ENCODE measurements around the gene HOXC6. TPM values are rescaled to one million over a fixed set of nuclear protein-coding genes. Genes with fewer than 3 reads are reported as not detected.

Gene HOXC6
- total and polyA plus RNA-seq, 8 donors = 0.14 to 0.41 (median 0.28) TPM; not detected in 2

DNA sequence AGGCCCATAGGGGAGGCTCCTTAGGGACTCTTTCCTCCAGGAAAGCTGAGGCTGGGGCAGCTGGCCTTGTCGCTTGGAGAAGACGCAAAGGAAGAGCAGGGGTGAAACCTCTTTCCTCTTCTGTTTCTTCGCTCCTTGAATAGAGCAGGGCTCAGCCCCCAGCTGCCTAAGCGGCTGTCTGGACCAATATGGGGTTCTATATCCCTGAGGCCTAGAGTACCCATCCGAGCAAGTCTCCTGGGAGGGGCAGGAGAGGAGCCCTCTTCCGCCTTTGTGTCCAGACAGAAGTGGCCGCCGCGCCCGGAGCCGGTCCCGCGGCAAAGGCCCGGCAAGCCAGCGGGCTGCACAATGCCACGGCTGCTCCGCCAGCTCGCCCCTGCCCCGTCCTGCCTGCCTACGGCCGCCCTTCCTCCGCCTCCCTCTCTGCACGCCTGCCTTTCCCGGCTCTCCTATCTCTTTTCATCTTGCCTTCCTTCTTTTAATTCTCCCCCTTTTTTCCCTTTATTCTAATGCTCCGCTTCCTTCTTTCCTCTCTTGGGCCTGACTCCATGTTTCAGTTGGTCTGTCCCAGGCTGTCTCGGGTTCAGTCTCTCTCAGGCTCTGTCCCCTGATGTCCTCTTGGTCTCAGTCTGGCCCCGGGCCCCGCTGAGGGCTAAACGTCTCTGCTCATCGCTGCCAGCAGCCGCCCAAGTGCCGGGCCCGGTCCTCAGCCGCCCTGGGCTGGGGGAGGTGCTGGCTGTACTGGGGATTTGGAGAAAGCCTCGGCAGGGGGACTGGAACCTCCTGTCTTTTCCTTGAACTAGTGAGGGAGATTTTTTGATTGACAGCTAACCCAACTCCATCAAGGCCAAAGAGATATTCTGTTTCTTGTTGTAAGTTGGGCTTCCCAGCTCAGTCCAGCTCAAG lies 30.8 kb upstream of the HOXC6 start:
- TF ChIP-seq, protein P1, sequence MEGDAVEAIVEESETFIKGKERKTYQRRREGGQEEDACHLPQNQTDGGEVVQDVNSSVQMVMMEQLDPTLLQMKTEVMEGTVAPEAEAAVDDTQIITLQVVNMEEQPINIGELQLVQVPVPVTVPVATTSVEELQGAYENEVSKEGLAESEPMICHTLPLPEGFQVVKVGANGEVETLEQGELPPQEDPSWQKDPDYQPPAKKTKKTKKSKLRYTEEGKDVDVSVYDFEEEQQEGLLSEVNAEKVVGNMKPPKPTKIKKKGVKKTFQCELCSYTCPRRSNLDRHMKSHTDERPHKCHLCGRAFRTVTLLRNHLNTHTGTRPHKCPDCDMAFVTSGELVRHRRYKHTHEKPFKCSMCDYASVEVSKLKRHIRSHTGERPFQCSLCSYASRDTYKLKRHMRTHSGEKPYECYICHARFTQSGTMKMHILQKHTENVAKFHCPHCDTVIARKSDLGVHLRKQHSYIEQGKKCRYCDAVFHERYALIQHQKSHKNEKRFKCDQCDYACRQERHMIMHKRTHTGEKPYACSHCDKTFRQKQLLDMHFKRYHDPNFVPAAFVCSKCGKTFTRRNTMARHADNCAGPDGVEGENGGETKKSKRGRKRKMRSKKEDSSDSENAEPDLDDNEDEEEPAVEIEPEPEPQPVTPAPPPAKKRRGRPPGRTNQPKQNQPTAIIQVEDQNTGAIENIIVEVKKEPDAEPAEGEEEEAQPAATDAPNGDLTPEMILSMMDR (IDR thresholded peaks at IDR 0.05) = no peak
- WGBS, 2 donors = 18 to 20% methylated on average over 33 to 35 of the region's 35 CpGs
- Histone ChIP-seq H3K9me3 (no peaks in the 10 kb centered on the region), H3K27ac (no peak overlapping the region), H3K4me3 (no peak overlapping the region), H3K36me3 (no peaks in the 10 kb centered on the region), H3K4me1 (peaks cover 0 to 16% (median 12%) of the 10 kb centered on the region in 3 donors), H3K27me3 (peaks cover 0 to 75% (median 13%) of the 10 kb centered on the region in 4 donors)
- FAIRE-seq (no peak), DNase-seq (peak in 1 of 6 donors; percentile 16), ATAC-seq (no peak)
- intact Hi-C loops (cut with DNase I) = no loop called here

DNA sequence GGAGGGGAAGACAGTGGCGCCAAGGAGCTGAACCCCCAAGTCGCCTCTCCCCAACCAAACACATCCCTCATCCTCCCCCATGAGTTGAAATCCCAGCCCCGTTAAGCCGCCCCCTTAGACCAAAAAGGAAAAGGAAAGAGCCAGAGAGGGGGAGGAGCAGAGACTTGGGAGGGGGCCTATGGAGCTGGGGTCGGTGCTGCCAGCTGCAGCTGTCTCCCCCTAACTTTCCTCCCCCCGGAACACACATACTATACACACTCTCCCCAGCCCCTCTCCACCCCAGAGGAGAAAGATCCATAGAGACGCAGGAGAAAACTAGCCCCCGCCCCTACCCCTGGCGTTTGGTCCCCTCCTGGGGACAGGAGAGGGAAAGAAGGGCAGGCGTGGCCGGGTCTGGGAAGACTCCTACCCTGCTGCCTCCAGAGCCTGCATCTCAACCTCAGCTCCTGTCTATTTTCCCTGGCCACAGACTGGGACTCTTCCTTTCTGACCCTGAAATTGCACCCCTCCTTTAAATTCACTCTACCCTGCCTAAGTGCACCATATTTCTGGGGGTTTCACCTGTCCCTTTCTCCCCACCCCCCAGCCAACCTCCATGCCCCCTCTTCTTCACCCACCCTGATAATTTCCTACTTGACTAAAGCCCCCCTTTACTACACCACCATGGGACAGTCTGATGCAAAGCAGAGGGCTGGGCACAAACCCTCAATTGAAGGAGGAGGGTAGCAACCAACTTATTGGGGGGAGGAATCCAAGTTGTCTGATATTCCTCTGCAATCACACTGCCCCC lies 29.9 kb upstream of the HOXC6 start:
- ATAC-seq (no peak), FAIRE-seq (no peak), DNase-seq (no peak)
- no peak overlapping the region for H3K4me3 ChIP-seq
- TF ChIP-seq, protein P1 (IDR thresholded peaks at IDR 0.05) = no peak
- 14 to 15% methylated on average over 11 of the region's 11 CpGs for WGBS, 2 donors
- no peaks in the 10 kb centered on the region for H3K36me3 ChIP-seq
- no peaks in the 10 kb centered on the region for H3K9me3 ChIP-seq
- H3K27ac ChIP-seq = no peak overlapping the region
- H3K4me1 ChIP-seq = peaks cover 0 to 16% (median 12%) of the 10 kb centered on the region in 3 donors
- H3K27me3 ChIP-seq = peaks cover 0 to 77% (median 13%) of the 10 kb centered on the region in 4 donors
- intact Hi-C loops (cut with DNase I) = no loop called here

DNA sequence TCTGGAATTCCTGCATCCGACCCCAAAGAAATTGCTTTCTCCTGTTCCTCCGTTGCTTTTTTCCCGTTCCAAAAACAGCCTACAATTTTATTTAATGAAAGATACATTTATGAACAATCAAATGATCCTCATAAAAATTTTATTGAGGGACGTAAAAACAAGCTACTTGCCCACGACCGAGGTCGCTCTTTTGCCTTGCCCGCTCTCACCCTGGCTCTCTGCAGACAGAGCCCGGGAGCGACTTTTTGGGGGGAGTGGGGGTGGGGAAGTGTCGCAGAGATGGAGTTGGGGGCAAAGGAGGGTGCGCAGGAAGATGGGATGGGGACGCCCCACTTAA lies 29.4 kb upstream of the HOXC6 start:
- Histone ChIP-seq H3K27ac (no peak overlapping the region), H3K36me3 (no peaks in the 10 kb centered on the region), H3K9me3 (no peaks in the 10 kb centered on the region), H3K4me1 (peaks cover 0 to 16% (median 12%) of the 10 kb centered on the region in 3 donors), H3K27me3 (peaks cover 0 to 77% (median 13%) of the 10 kb centered on the region in 4 donors), H3K4me3 (no peak overlapping the region)
- no peak for FAIRE-seq
- intact Hi-C loops (cut with DNase I) = no loop called here
- no peak for DNase-seq
- no peak for ATAC-seq
- TF ChIP-seq, protein P1 (IDR thresholded peaks at IDR 0.05) = no peak
- WGBS, 2 donors = 8 to 11% methylated on average over 13 of the region's 13 CpGs

DNA sequence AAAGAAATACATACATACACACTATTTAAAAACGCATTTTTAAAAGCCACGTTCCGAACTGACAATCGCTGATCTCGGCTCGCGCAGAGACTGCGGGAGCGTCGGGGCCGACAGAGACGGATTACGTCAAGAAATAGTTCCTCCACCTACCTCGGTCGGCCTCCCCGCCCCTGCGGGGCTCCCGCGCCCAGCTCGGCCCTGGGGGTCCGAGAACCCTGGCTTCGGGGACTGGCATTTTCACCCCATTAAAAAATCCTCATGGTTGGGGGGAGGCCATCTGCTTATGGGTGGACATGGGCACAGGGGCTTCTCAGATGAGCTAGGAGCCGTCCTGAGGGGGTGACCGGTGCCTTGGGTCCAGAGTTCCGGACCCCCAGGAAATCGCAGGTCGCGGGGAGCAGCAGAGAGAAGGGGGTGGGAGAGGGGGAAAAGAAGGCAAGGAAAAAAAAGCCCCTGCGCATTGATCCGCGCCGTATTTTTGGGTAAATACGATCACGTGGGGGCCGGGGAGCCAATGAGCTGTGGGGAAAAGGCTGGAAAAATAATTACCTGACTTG lies 28.6 kb upstream of the HOXC6 start:
- FAIRE-seq = no peak
- peak in 1 of 6 donors; percentile 18 for DNase-seq
- intact Hi-C loops (cut with DNase I) = loop anchor here in 1 of 3 donors (10.0 kb wide), 1 partner anchor 195 kb away; no protein-coding TSS in a partner anchor
- peak in 3 of 4 donors; percentile 17 to 62 (median 20) for ATAC-seq
- H3K36me3 ChIP-seq = no peaks in the 10 kb centered on the region
- TF ChIP-seq, protein P1 (IDR thresholded peaks at IDR 0.05) = no peak
- peaks cover 0 to 11% (median 7%) of the 10 kb centered on the region in 3 donors for H3K4me1 ChIP-seq
- H3K4me3 ChIP-seq = peak overlapping the region in 3 of 4 donors; percentile 14 to 56 (median 35)
- no peaks in the 10 kb centered on the region for H3K9me3 ChIP-seq
- WGBS, 2 donors = 4% methylated on average over 35 of the region's 35 CpGs
- H3K27ac ChIP-seq = no peak overlapping the region
- H3K27me3 ChIP-seq = peaks cover 0 to 78% (median 11%) of the 10 kb centered on the region in 4 donors
